ENCODE measurements around the gene TOMM70.
"Not testable (repeated sequence)": the region's sequence is repeated elsewhere in the genome, so short reads cannot be mapped to it uniquely, and the experiment has no call there.

TOMM70 gene

GRCh38 chr3:100361897-100362296 lies 39.0 kb downstream of the TOMM70 start:
- no peak for DNase-seq

- DNase-seq = no peak
These were observed 40.0 kb downstream of the TOMM70 start for GRCh38 chr3:100360757-100361496.

DNA sequence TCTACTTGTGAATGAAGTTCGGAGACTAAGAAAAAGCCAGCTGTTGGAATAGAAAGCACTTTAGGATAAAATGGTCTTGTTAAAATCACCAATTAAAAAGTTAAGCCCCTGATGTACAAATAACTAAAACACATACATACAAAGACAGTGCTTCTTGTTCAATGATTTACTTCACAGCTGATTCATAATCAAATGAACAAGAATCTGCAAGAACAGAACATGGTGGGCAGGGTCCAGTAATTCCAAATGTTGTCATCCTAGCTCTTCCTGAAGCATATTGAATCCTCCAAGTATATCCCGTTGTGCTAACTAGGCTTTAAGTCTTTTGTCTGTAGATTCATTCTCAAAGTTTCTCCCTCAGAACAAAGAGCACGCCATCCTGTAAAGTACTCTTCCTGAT lies 41.9 kb downstream of the TOMM70 start:
- no peak for DNase-seq

- DNase-seq = no peak
These were observed 42.5 kb downstream of the TOMM70 start for GRCh38 chr3:100358413-100358812.

- no peak for DNase-seq
These were observed 46.0 kb downstream of the TOMM70 start for GRCh38 chr3:100354850-100355249.

- DNase-seq = no peak
These were observed 48.3 kb downstream of the TOMM70 start for GRCh38 chr3:100352296-100353231.

GRCh38 chr3:100351770-100352169 lies 49.1 kb downstream of the TOMM70 start:
- DNase-seq = not testable (repeated sequence)

- DNase-seq = no peak
These were observed 52.2 kb downstream of the TOMM70 start for GRCh38 chr3:100348727-100349126.

- no peak for DNase-seq
These were observed 60.4 kb downstream of the TOMM70 start for GRCh38 chr3:100340527-100340926.

GRCh38 chr3:100339786-100340185 lies 61.1 kb downstream of the TOMM70 start:
- no peak for DNase-seq

GRCh38 chr3:100338911-100339310 lies 62.0 kb downstream of the TOMM70 start:
- DNase-seq = no peak

DNA sequence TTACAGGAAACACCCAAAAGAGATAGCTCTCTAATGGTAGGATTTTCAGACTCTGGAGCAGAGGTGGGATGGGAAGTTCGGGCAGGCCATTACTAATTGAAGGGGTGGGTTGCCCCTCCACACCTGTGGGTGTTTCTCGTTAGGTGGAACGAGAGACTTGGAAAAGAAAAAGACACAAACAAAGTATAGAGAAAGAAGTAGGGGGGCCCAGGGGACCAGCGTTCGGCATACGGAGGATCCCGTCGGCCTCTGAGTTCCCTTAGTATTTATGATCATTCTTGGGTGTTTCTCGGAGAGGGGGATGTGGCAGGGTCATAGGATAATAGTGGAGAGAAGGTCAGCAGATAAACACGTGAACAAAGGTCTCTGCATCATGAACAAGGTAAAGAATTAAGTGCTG lies 64.7 kb downstream of the TOMM70 start:
- DNase-seq = not testable (repeated sequence)

DNA sequence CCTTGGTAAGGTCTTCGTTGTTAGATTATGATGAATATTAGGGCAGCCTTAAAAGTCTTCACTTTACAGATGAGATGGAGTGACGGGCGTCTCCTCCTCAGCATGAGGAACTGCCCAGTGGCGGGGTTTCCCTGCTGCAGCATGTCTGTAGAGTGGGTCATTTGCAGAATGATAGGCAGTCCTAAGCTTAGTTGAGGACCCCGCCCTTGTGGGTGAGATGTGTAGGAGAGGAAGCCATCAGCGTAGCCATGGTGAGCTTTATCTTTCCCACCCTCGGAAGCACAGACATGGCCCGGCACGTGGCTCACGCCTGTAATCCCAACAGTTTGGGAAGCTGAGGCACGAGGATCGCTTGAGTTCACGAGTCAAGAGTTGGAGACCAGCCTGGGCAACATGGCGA lies 65.5 kb downstream of the TOMM70 start:
- peak; percentile 26 for DNase-seq

- DNase-seq = peak; percentile 78
These were observed 66.2 kb downstream of the TOMM70 start, which contains the start of gene NIT2 for GRCh38 chr3:100334488-100335351. Gene NIT2 (plus strand): TSS chr3:100334757. CDS start chr3:100334792, 35 bp downstream.

DNA sequence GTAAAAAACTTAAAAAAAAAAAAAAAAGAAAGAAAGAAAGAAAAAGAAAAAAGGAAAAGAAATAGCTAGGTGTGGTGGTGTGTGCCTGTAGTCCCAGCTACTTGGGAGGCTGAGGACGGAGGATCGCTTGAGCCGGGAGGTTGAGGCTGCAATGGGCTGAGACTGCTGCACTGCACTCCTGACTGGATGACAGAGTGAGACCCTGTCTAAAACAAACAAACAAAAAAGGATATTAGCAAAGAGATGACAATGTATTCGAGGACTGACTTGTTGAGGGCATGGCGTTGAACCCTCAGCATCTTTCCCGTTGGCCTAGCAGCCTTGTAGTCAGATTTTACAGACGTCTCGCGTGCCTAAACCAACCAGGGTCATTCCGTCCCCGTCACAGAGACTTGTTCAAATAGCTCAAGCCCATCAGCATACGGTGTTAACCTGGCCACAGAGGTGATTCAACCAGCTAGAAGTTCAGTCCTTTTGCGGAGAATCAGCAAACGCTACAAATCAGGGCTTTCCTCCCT lies 66.9 kb downstream of the TOMM70 start:
- no peak for DNase-seq

- DNase-seq = no peak
These were observed 67.8 kb downstream of the TOMM70 start for GRCh38 chr3:100333051-100333450.

DNA sequence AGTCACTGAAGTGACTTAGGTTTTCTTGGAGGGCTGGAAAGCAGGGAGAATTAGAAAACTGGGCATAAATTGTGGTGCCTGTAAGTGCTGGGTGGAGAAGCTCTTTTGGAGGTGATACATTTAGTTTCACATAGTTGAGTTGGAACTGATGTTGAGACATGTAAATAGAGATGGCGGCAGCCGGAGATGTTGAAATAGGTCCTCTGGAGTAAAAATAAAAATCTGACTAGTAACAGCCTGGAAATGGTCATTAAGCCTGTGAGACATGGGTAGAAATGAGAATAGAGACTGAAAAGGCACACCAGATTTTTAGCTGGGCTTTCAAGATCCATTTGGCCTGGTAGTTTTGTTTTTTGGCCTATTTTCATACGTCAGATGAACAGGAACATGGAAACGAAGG lies 69.2 kb downstream of the TOMM70 start:
- no peak for DNase-seq

DNA sequence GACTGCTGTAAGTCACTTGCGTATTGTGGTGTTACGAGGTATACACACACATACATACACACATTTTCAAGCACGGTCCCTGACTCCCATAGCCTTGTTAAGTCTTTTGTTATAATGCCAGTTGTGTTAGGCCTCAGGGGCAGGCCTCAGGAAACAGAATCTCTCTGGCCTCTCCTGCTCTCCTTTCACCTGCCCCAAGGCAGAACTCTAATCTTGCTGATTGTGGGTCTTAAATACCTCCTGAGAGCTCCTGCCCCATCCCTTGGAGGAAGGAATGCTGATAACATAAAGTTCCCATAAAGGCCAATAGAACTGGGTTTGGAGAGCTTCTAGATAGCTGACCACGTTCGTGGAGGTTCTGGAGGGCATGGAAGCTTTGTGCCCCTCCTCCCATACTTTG lies 70.2 kb downstream of the TOMM70 start:
- no peak for DNase-seq

DNA sequence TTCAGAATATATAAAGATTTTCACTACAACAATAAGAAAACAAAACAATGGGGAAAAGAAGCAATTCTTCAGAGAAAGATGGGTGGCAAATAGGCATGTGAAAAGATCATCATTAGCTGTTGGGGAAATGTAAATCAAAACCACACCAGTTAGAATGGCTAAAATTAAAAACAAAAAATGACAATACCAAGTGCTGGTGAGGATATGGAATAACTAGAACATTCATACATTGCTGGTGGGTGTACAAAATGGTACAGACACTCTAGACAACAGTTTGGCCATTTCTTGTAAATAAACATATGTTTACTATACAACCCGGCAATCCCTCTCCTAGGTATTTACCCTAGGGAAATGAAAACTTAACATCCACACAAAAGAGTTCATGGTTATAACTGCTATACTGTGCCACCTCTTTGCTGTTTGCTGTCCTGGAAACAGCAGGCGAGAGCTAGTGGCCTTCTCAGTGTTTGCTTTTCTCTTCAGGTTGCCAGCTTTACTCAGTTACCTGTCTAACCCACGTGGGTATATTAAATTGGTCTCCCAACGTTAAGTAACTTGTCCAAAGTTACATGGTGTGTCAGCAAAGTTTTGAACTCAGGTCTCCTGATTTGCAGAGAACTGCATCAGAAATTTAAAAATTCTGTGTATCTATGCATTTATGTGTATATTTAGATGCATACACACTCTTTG lies 70.9 kb downstream of the TOMM70 start:
- no peak for DNase-seq

DNA sequence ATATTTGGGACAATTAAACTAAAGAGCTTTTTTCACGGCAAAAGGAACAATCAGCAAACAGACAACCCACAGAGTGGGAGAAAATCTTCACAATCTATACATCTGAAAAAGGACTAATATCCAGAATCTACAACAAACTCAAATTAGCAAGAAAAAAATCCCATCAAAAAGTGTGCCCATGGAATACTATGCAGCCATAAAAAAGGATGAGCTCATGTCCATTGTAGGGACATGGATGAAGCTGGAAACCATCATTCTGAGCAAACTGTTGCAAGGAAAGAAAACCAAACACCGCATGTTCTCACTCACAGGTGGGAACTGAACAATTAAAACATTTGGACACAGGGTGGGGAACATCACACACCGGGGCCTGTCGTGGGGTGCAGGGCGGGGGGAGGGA lies 73.5 kb downstream of the TOMM70 start:
- not testable (repeated sequence) for DNase-seq

- DNase-seq = no peak
These were observed 75.1 kb downstream of the TOMM70 start for GRCh38 chr3:100325827-100326226.

DNA sequence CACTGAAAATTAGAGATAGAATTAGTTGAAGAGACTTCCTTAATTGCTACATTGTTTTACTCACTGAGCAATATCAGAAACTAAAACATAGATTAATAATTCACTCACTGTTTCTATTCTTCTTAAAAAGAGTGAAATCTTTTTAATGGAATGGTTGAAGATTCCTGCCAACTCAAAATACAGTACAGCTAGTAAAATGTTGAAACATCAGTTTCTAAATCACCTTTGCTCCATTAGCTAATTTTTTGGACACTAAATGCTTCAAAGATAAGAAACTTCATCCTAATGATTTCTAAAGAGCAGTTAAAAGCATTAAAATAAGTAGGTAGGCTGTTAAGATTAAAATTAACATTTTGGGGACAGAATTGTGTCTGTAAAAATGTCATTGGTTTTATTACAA lies 76.8 kb downstream of the TOMM70 start:
- DNase-seq = no peak
